ENCODE data around the gene CNTN4. TPM values are rescaled to one million over a fixed set of nuclear protein-coding genes. Genes with fewer than 3 reads are reported as not detected.
"Not testable (repeated sequence)": the region's sequence is repeated elsewhere in the genome, so short reads cannot be mapped to it uniquely, and the experiment has no call there.

CNTN4 gene
- total RNA-seq, 1 experiment from 2014 or later: not detected

- no peak for DNase-seq (ENCODE audit: low read depth)
Measured at GRCh38 chr3:2967871-2968270, 869.2 kb downstream of the CNTN4 start.

GRCh38 chr3:2968475-2968874 lies 869.8 kb downstream of the CNTN4 start:
- DNase-seq (ENCODE audit: low read depth): no peak

GRCh38 chr3:2976212-2976611 lies 877.5 kb downstream of the CNTN4 start:
- DNase-seq (ENCODE audit: low read depth): no peak

- no peak for DNase-seq (ENCODE audit: low read depth)
Measured at GRCh38 chr3:2976796-2977195, 878.1 kb downstream of the CNTN4 start.

GRCh38 chr3:2978977-2979732 lies 880.5 kb downstream of the CNTN4 start:
- DNase-seq (ENCODE audit: low read depth): no peak

- DNase-seq (ENCODE audit: low read depth): no peak
Measured at GRCh38 chr3:2984005-2984830, 885.6 kb downstream of the CNTN4 start.

- DNase-seq (ENCODE audit: low read depth): no peak
Measured at GRCh38 chr3:2984831-2985220, 886.2 kb downstream of the CNTN4 start.

GRCh38 chr3:2985479-2985878 lies 886.8 kb downstream of the CNTN4 start:
- no peak for DNase-seq (ENCODE audit: low read depth)

GRCh38 chr3:2992534-2992933 lies 893.9 kb downstream of the CNTN4 start:
- DNase-seq (ENCODE audit: low read depth): no peak

GRCh38 chr3:2993130-2993529 lies 894.5 kb downstream of the CNTN4 start:
- not testable (repeated sequence) for DNase-seq (ENCODE audit: low read depth)

- no peak for DNase-seq (ENCODE audit: low read depth)
Measured at GRCh38 chr3:2993736-2994135, 895.1 kb downstream of the CNTN4 start.

- no peak for DNase-seq (ENCODE audit: low read depth)
Measured at GRCh38 chr3:2995195-2995594, 896.5 kb downstream of the CNTN4 start.

GRCh38 chr3:3005146-3005744 lies 906.6 kb downstream of the CNTN4 start:
- DNase-seq (ENCODE audit: low read depth): no peak

GRCh38 chr3:3013317-3014052 lies 914.8 kb downstream of the CNTN4 start:
- no peak for DNase-seq (ENCODE audit: low read depth)

- DNase-seq (ENCODE audit: low read depth): no peak
Measured at GRCh38 chr3:3015185-3016089, 916.8 kb downstream of the CNTN4 start.

GRCh38 chr3:3016226-3016625 lies 917.6 kb downstream of the CNTN4 start:
- DNase-seq (ENCODE audit: low read depth): no peak

- DNase-seq (ENCODE audit: low read depth): no peak
Measured at GRCh38 chr3:3020209-3020608, 921.5 kb downstream of the CNTN4 start.

- no peak for DNase-seq (ENCODE audit: low read depth)
Measured at GRCh38 chr3:3023111-3023745, 924.6 kb downstream of the CNTN4 start.

- no peak for DNase-seq (ENCODE audit: low read depth)
Measured at GRCh38 chr3:3027976-3028567, 929.4 kb downstream of the CNTN4 start.

- no peak for DNase-seq (ENCODE audit: low read depth)
Measured at GRCh38 chr3:3031326-3031725, 932.7 kb downstream of the CNTN4 start.
